Stimulated activated CD4-positive, alpha-beta T cell treated with anti-CD3 and anti-CD28 coated beads, TNF-alpha, amount 100 ng/mL, for 24 hours (primary cell): ENCODE results near the gene GPX5.
A peak's percentile ranks its signal among the peaks of the same experiment; 100 is the strongest.
"Not testable (repeated sequence)": the region's sequence is repeated elsewhere in the genome, so short reads cannot be mapped to it uniquely, and the experiment has no call there.

Experiments used
- DNase-seq, 3 experiments: peaks; one replicate each; pipeline ENCODE4 v3.0.0-alpha.2; 2020; ENCODE audit warnings: low read depth in 3 of 3

Gene GPX5

GRCh38 chr6:28512387-28512786 is 13.3 kb upstream of the GPX5 start:
- DNase-seq = not testable (repeated sequence)

- DNase-seq = no peak
Observed at GRCh38 chr6:28515676-28516075, 10.0 kb upstream of the GPX5 start, which contains the start of gene GPX6. Gene GPX6 (minus strand): TSS chr6:28515793. CDS start chr6:28515743, 50 bp downstream.

- no peak for DNase-seq
Observed at GRCh38 chr6:28517964-28518363, 7.7 kb upstream of the GPX5 start.

GRCh38 chr6:28522594-28523240 is 3.0 kb upstream of the GPX5 start:
- no peak for DNase-seq

- DNase-seq = no peak
Observed at GRCh38 chr6:28523241-28523622, 2.4 kb upstream of the GPX5 start.

GRCh38 chr6:28530777-28531176 is 5.1 kb downstream of the GPX5 start:
- no peak for DNase-seq

- DNase-seq = no peak
Observed at GRCh38 chr6:28531479-28532128, 5.9 kb downstream of the GPX5 start.

- DNase-seq = no peak
Observed at GRCh38 chr6:28534306-28534705, 8.6 kb downstream of the GPX5 start.

- DNase-seq = no peak
Observed at GRCh38 chr6:28534875-28535274, 9.2 kb downstream of the GPX5 start.

- DNase-seq = no peak
Observed at GRCh38 chr6:28537065-28537464, 11.4 kb downstream of the GPX5 start.

- DNase-seq = no peak
Observed at GRCh38 chr6:28537509-28538140, 11.9 kb downstream of the GPX5 start.

- DNase-seq = no peak
Observed at GRCh38 chr6:28541996-28542395, 16.3 kb downstream of the GPX5 start.

- DNase-seq = peak; percentile 28 to 50 (median 38)
Observed at GRCh38 chr6:28542440-28543296, 17.0 kb downstream of the GPX5 start.

- no peak for DNase-seq
Observed at GRCh38 chr6:28543651-28544610, 18.2 kb downstream of the GPX5 start.

- DNase-seq = no peak
Observed at GRCh38 chr6:28545955-28546354, 20.3 kb downstream of the GPX5 start.

- DNase-seq = not testable (repeated sequence)
Observed at GRCh38 chr6:28547003-28547402, 21.3 kb downstream of the GPX5 start.

- no peak for DNase-seq
Observed at GRCh38 chr6:28551891-28552666, 26.4 kb downstream of the GPX5 start.

- no peak for DNase-seq
Observed at GRCh38 chr6:28553384-28553985, 27.8 kb downstream of the GPX5 start.

- no peak for DNase-seq
Observed at GRCh38 chr6:28553986-28554881, 28.6 kb downstream of the GPX5 start.
